IMR-90 (cell line): Measurements from ENCODE around the gene MPC1. TPM values are rescaled to one million over a fixed set of nuclear protein-coding genes. Genes with fewer than 3 reads are reported as not detected.

Source experiments
- ATAC-seq: fragments of 200-7000 bp; cut with Tn5 transposase; 2 replicates; pipeline ENCODE4 v1.9.1; 2020; ENCODE audit warnings: low read depth, mild to moderate bottlenecking, moderate library complexity
- BruUV-seq: library from RNA; stranded (reverse); fragments of 400-500 nt; replicated peaks from 2 replicates; lab custom pipeline; 2021; lab: Mats Ljungman, UMichigan
- CTCF ChIA-PET: fragments of 300-600 bp; formaldehyde crosslinking; extraction: SDS; loops from one replicate; lab custom pipeline; 2021; ENCODE audit warnings: antibody characterized with exemption; lab: Yijun Ruan, JAX
- POLR2A ChIA-PET: fragments of 300-600 bp; sonication (Branson Sonifier 250); formaldehyde crosslinking; loops from one replicate; lab custom pipeline; 2022; ENCODE audit warnings: antibody characterized with exemption; ENCODE audit not compliant: unreplicated experiment; lab: Charles Lee
- DNase-seq: peaks from one replicate; pipeline ENCODE4 v3.0.0; 2013
- H2AFZ ChIP-seq: replicated peaks from 2 replicates; pipeline ENCODE3; 2013; ENCODE audit warnings: low read length, mild to moderate bottlenecking; ENCODE audit not compliant: poor library complexity
- H2AK5ac ChIP-seq: 2 replicates; pipeline ENCODE4 v1.6.1; 2013; ENCODE audit warnings: low read depth, low read length, inconsistent platforms
- H2AK9ac ChIP-seq: replicated peaks from 2 replicates; pipeline ENCODE3; 2013; ENCODE audit warnings: mild to moderate bottlenecking, low read depth, low read length, moderate library complexity; ENCODE audit not compliant: poor library complexity
- H2BK120ac ChIP-seq: 2 replicates; pipeline ENCODE4 v1.6.1; 2013; ENCODE audit warnings: low read depth, low read length, inconsistent platforms
- H2BK15ac ChIP-seq: 3 replicates; pipeline ENCODE4 v1.6.1; 2013; ENCODE audit warnings: low read depth, low read length, inconsistent platforms
- H2BK20ac ChIP-seq: 2 replicates; pipeline ENCODE4 v1.6.1; 2013; ENCODE audit warnings: low read depth, mild to moderate bottlenecking, inconsistent platforms, low read length, moderate library complexity
- H2BK5ac ChIP-seq: 2 replicates; pipeline ENCODE4 v1.6.1; 2013; ENCODE audit warnings: mild to moderate bottlenecking, low read depth, low read length, inconsistent platforms; ENCODE audit not compliant: poor library complexity, severe bottlenecking
- H3K14ac ChIP-seq: replicated peaks from 2 replicates; pipeline ENCODE4 v1.6.1; 2013; ENCODE audit warnings: low read depth, low read length, inconsistent platforms
- H3K18ac ChIP-seq: 2 replicates; pipeline ENCODE4 v1.6.1; 2013; ENCODE audit warnings: low read depth, low read length, control low read depth
- H3K23ac ChIP-seq: 2 replicates; pipeline ENCODE4 v1.6.1; 2013; ENCODE audit warnings: low read depth, low read length, inconsistent platforms
- H3K27ac ChIP-seq: 2 replicates; pipeline ENCODE4 v1.5.1; 2013; ENCODE audit warnings: mild to moderate bottlenecking, control low read depth, low read length; ENCODE audit not compliant: insufficient read depth
- H3K27me3 ChIP-seq: 2 replicates; pipeline ENCODE4 v1.6.1; 2013; ENCODE audit warnings: low read length; ENCODE audit not compliant: control insufficient read depth, insufficient read depth
- H3K36me3 ChIP-seq: 2 replicates; pipeline ENCODE4 v1.6.1; 2013; ENCODE audit warnings: low read length, mixed read lengths; ENCODE audit not compliant: control insufficient read depth, insufficient read depth
- H3K4ac ChIP-seq: 2 replicates; pipeline ENCODE4 v1.6.1; 2013; ENCODE audit warnings: low read depth, low read length, inconsistent platforms
- H3K4me1 ChIP-seq: 2 replicates; pipeline ENCODE4 v1.6.1; 2013; ENCODE audit warnings: low read length, mixed read lengths; ENCODE audit not compliant: control insufficient read depth, insufficient read depth
- H3K4me2 ChIP-seq: 2 replicates; pipeline ENCODE4 v1.6.1; 2013; ENCODE audit warnings: low read depth, mild to moderate bottlenecking, control low read depth, low read length, moderate library complexity
- H3K4me3 ChIP-seq: 2 replicates; pipeline ENCODE4 v1.5.1; 2013; ENCODE audit warnings: low read depth, mild to moderate bottlenecking, control low read depth, low read length, moderate library complexity; ENCODE audit not compliant: insufficient read depth
- H3K56ac ChIP-seq: 2 replicates; pipeline ENCODE4 v1.6.1; 2013; ENCODE audit warnings: low read length, inconsistent platforms; ENCODE audit not compliant: insufficient read depth; ENCODE audit errors: extremely low read depth
- H3K79me1 ChIP-seq, 2 experiments: 2 replicates each; pipeline ENCODE4 v1.6.1; 2013; ENCODE audit warnings: low read length in 2 of 2, inconsistent platforms in 1 of 2, low read depth in 1 of 2
- H3K9ac ChIP-seq: 2 replicates; pipeline ENCODE4 v1.6.1; 2013; ENCODE audit warnings: low read depth, low read length, control low read depth
- H3K9me1 ChIP-seq: 2 replicates; pipeline ENCODE4 v1.6.1; 2013; ENCODE audit warnings: low read length, inconsistent platforms; ENCODE audit not compliant: insufficient read depth
- H3K9me3 ChIP-seq: 2 replicates; pipeline ENCODE4 v1.6.1; 2013; ENCODE audit warnings: low read length; ENCODE audit not compliant: control insufficient read depth, insufficient read depth
- H4K20me1 ChIP-seq: 2 replicates; pipeline ENCODE4 v1.6.1; 2013; ENCODE audit warnings: low read length, inconsistent platforms; ENCODE audit not compliant: insufficient read depth
- H4K5ac ChIP-seq: 2 replicates; pipeline ENCODE4 v1.6.1; 2013; ENCODE audit warnings: mild to moderate bottlenecking, low read depth, low read length, control low read depth
- H4K8ac ChIP-seq, 2 experiments: 2 replicates each; pipeline ENCODE4 v1.6.1; 2013; ENCODE audit warnings: low read depth in 2 of 2, low read length in 2 of 2, control low read depth in 1 of 2, inconsistent platforms in 1 of 2
- H4K91ac ChIP-seq: 2 replicates; pipeline ENCODE4 v1.6.1; 2013; ENCODE audit warnings: low read depth, low read length, inconsistent platforms; ENCODE audit not compliant: insufficient read depth
- MAFK ChIP-seq: IDR thresholded peaks from 2 replicates; pipeline ENCODE4 v1.6.1; 2012; ENCODE audit warnings: low read depth, low read length, improper control_type of control experiment
- RCOR1 ChIP-seq: IDR thresholded peaks from 2 replicates; pipeline ENCODE4 v1.6.1; 2012; ENCODE audit warnings: mild to moderate bottlenecking, low read length, improper control_type of control experiment; ENCODE audit not compliant: insufficient replicate concordance
- WGBS, 2 experiments: methylation state at CpG; one replicate each; pipeline versions ENCODE4 v1.1.5 to v1.1.7; 2013; ENCODE audit warnings: missing lambda C conversion rate in 2 of 2; ENCODE audit not compliant: insufficient read length in 1 of 2; ENCODE audit errors: extremely low coverage in 2 of 2; 5-methylcytosine and 5-hydroxymethylcytosine counted together
- dilution Hi-C: fragments of 300-500 bp; cut with HindIII; formaldehyde crosslinking; loops from one replicate; pipeline ENCODE4 v1.14.3; 2018; ENCODE audit warnings: low sequenced_read_pairs; ENCODE audit not compliant: unreplicated experiment
- in situ Hi-C: fragments of 300-500 bp; cut with MboI; formaldehyde crosslinking; loops from 3 replicates; pipeline ENCODE4 v1.14.3; 2019; ENCODE audit warnings: low sequenced_read_pairs, inconsistent platforms, mixed read lengths
- intact Hi-C: fragments of 100-400 bp; cut with micrococcal nuclease; formaldehyde crosslinking; loops from 2 replicates; pipeline ENCODE4 v1.10.0; 2022
- polyA plus RNA-seq, 3 experiments: library from polyadenylated mRNA; depleted of rRNA; stranded (reverse); fragments of >200 nt; gene quantifications; 2 replicates each; pipeline ENCODE4 v1.2.3, GENCODE V29; 2012; ENCODE audit warnings: low replicate concordance in 1 of 3
- total RNA-seq: library from RNA; depleted of rRNA; stranded (reverse); fragments of >200 nt; gene quantifications from 2 replicates; pipeline ENCODE4 v1.2.3, GENCODE V29; 2012

MPC1 gene
- total and polyA plus RNA-seq, 2 of the 4 experiments (the other 2 are of a cell fraction): 10.9 to 12.0 TPM

DNA sequence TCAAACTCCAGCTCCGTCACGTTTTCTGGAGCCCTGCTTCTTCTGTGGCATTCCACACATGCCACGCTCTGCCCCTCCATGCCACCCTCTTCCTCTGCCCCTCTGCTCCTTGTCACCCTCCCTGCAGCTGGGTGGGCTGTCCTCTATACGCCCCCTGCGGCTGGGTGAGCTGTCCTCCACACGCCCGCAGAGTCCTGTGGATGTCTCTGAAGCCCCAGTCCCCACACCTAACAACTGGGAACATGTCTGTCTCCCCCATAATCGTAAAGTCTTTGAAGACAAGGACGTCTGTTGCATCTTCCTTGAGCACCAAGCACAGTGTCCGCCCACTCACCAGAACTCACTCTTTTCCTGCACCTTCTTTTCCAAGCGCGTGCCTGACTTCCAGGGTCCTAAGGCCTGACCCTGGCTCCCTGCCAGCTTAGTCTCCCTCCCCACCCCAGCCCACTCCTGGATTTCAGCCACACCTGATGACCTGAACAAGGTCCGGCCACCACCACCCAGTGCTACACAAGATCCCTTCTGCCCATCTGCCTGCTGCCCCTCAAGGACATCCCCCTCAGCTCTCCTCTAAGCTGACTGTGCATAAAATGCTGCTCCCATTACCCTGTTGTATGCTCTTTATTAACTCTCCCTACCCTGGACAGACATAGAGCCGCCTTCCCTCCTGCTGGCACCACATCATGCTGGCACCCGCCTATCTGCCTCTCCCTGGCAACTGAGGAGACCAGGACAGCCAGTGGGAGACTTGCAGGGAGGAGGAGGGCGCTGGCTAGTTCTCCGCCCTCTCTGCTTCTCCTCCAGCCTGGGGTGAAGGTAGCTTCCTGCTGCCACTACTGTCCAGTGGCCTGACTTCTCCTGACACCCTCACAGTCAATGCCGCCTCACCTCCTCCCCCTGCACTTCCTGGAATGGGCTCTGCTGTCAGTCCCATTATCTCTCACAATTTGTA lies 63.8 kb downstream of the MPC1 start:
- H4K91ac ChIP-seq: no peak overlapping the region
- CTCF ChIA-PET: interaction anchor here (1.6 kb wide), 1 partner anchor 63 kb away, joined by 4 read pairs; no protein-coding TSS in a partner anchor
- no peak overlapping the region for H4K5ac ChIP-seq
- no peaks in the 10 kb centered on the region for H3K79me1 ChIP-seq
- no peak overlapping the region for H2AK5ac ChIP-seq
- dilution Hi-C loops: no loop called here
- no peak overlapping the region for H3K23ac ChIP-seq
- no peaks in the 10 kb centered on the region for H3K9me3 ChIP-seq
- no TSS peak for BruUV-seq
- no peak overlapping the region for H3K4ac ChIP-seq
- TF ChIP-seq RCOR1 (no peak), MAFK (peak; percentile 4; the same call in 1 of the 2 replicates)
- peak overlapping the region; percentile 78 for H2AK9ac ChIP-seq
- no peak overlapping the region for H2BK120ac ChIP-seq
- H2BK15ac ChIP-seq: no peak overlapping the region
- no peak overlapping the region for H3K27ac ChIP-seq
- H4K20me1 ChIP-seq: 0 out of 2 replicates have a peak, but pooled peaks cover 3% of the 10 kb centered on the region
- intact Hi-C loops: no loop called here
- H3K56ac ChIP-seq: no peak overlapping the region
- no peak for DNase-seq
- no peaks in the 10 kb centered on the region for H3K27me3 ChIP-seq
- peaks cover 8% of the 10 kb centered on the region for H3K36me3 ChIP-seq
- H3K9ac ChIP-seq: no peak overlapping the region
- peak overlapping the region; percentile 17 for H2AFZ ChIP-seq
- 86% methylated on average over 4 of the region's 18 CpGs; no CpG with 5 or more reads in 1 of the 2 experiments for WGBS, 2 experiments
- no peaks in the 10 kb centered on the region for H3K9me1 ChIP-seq
- no peak overlapping the region for H3K14ac ChIP-seq
- no peak overlapping the region for H2BK20ac ChIP-seq
- H4K8ac ChIP-seq: no peak overlapping the region
- POLR2A ChIA-PET: no interaction called here
- H3K4me2 ChIP-seq: no peak overlapping the region
- H3K4me1 ChIP-seq: no peaks in the 10 kb centered on the region
- ATAC-seq: no peak
- no peak overlapping the region for H3K4me3 ChIP-seq
- no peak overlapping the region for H3K18ac ChIP-seq
- in situ Hi-C loops: no loop called here
- H2BK5ac ChIP-seq: no peak overlapping the region
